GM23338 (cell line): Measurements from ENCODE around the gene OR8D4. TPM values are rescaled to one million over a fixed set of nuclear protein-coding genes. Genes with fewer than 3 reads are reported as not detected.

ENCODE experiments used
- ATAC-seq: fragments of 200-7000 bp; cut with Tn5 transposase; 3 replicates; pipeline ENCODE4 v1.9.1; 2020
- DNase-seq: peaks from one replicate; pipeline ENCODE4 v3.0.0-alpha.2; 2015; ENCODE audit warnings: low spot score
- H2AFZ ChIP-seq: fragments of 200-600 bp; sonication (generic); 2 replicates; pipeline ENCODE4 v1.8.0; 2016; ENCODE audit warnings: antibody characterized with exemption, mild to moderate bottlenecking, moderate library complexity
- H3F3A ChIP-seq: fragments of 200-600 bp; sonication (generic); replicated peaks from 2 replicates; pipeline ENCODE4 v1.8.0; 2017; ENCODE audit warnings: antibody characterized with exemption, mixed run types, low read depth
- H3K27ac ChIP-seq: fragments of 200-600 bp; sonication (generic); 2 replicates; pipeline ENCODE4 v1.6.1; 2016; ENCODE audit warnings: low read depth
- H3K27me3 ChIP-seq: fragments of 200-600 bp; sonication (generic); 2 replicates; pipeline ENCODE4 v1.8.0; 2016; ENCODE audit warnings: mild to moderate bottlenecking, mixed run types, moderate library complexity; ENCODE audit not compliant: insufficient read depth
- H3K36me3 ChIP-seq: fragments of 200-600 bp; sonication (generic); 2 replicates; pipeline ENCODE4 v1.8.0; 2016; ENCODE audit warnings: mild to moderate bottlenecking; ENCODE audit not compliant: insufficient read depth
- H3K4me1 ChIP-seq: fragments of 200-600 bp; sonication (generic); 2 replicates; pipeline ENCODE4 v1.8.0; 2016; ENCODE audit warnings: mild to moderate bottlenecking, moderate library complexity; ENCODE audit not compliant: insufficient read depth
- H3K4me2 ChIP-seq: fragments of 200-600 bp; sonication (generic); 2 replicates; pipeline ENCODE4 v1.7.1; 2017; ENCODE audit warnings: mixed run types
- H3K4me3 ChIP-seq: fragments of 200-600 bp; sonication (generic); 2 replicates; pipeline ENCODE4 v1.6.1; 2016; ENCODE audit warnings: mixed run types
- H3K79me2 ChIP-seq: fragments of 200-600 bp; sonication (generic); replicated peaks from 2 replicates; pipeline ENCODE4 v1.8.0; 2017; ENCODE audit warnings: mild to moderate bottlenecking; ENCODE audit not compliant: insufficient read depth
- H3K9me2 ChIP-seq: fragments of 200-600 bp; sonication (generic); 2 replicates; pipeline ENCODE4 v1.8.0; 2017; ENCODE audit not compliant: insufficient read depth
- H4K20me1 ChIP-seq: fragments of 200-600 bp; sonication (generic); replicated peaks from 2 replicates; pipeline ENCODE4 v1.8.0; 2017; ENCODE audit warnings: mild to moderate bottlenecking; ENCODE audit not compliant: insufficient read depth
- H3K27ac Mint-ChIP-seq: 2 replicates; pipeline ENCODE4 v1.8.0; 2020; ENCODE audit warnings: inconsistent platforms, mild to moderate bottlenecking, moderate library complexity, mixed read lengths
- H3K27me3 Mint-ChIP-seq: 3 replicates; pipeline ENCODE4 v1.8.0; 2022; ENCODE audit warnings: low read depth, mild to moderate bottlenecking, moderate library complexity, mixed read lengths, inconsistent platforms; ENCODE audit not compliant: insufficient read depth, poor library complexity
- H3K36me3 Mint-ChIP-seq: 3 replicates; pipeline ENCODE4 v1.8.0; 2021; ENCODE audit warnings: low read depth, mild to moderate bottlenecking, inconsistent platforms, moderate library complexity, mixed read lengths
- H3K4me1 Mint-ChIP-seq: 3 replicates; pipeline ENCODE4 v1.8.0; 2020; ENCODE audit warnings: mild to moderate bottlenecking, inconsistent platforms, mixed read lengths
- H3K4me3 Mint-ChIP-seq: 3 replicates; pipeline ENCODE4 v1.8.0; 2021; ENCODE audit warnings: moderate library complexity, mild to moderate bottlenecking, inconsistent platforms, mixed read lengths
- H3K9me3 Mint-ChIP-seq: 3 replicates; pipeline ENCODE4 v1.8.0; 2020; ENCODE audit warnings: moderate library complexity, mild to moderate bottlenecking, inconsistent platforms, mixed read lengths
- CREB1 ChIP-seq: fragments of 250-450 bp; sonication (Bioruptor Pico); IDR thresholded peaks from 2 replicates; pipeline ENCODE4 v1.5.0; 2020; ENCODE audit warnings: low read depth, mild to moderate bottlenecking, moderate library complexity
- EZH2phosphoT487 ChIP-seq: fragments of 200-600 bp; sonication (generic); IDR thresholded peaks from one replicate; pipeline ENCODE4 v1.8.1; 2018; ENCODE audit warnings: antibody characterized with exemption; ENCODE audit not compliant: unreplicated experiment
- JUNB ChIP-seq: IDR thresholded peaks from one replicate; pipeline ENCODE4 v1.6.1; 2016; ENCODE audit warnings: antibody characterized with exemption; ENCODE audit not compliant: unreplicated experiment
- NANOG ChIP-seq: IDR thresholded peaks from 2 replicates; pipeline ENCODE4 v1.6.1; 2016; ENCODE audit warnings: antibody characterized with exemption, borderline replicate concordance
- POLR2AphosphoS5 ChIP-seq: IDR thresholded peaks from 2 replicates; pipeline ENCODE4 v1.6.1; 2016; ENCODE audit warnings: antibody characterized with exemption, low read depth
- STAT1 ChIP-seq: IDR thresholded peaks from one replicate; pipeline ENCODE4 v1.6.1; 2016; ENCODE audit warnings: antibody characterized with exemption; ENCODE audit not compliant: unreplicated experiment
- ZNF114 ChIP-seq: fragments of 250-450 bp; sonication (Bioruptor Pico); IDR thresholded peaks from 2 replicates; pipeline ENCODE4 v1.5.0; 2020; ENCODE audit warnings: mild to moderate bottlenecking, moderate library complexity
- ZNF331 ChIP-seq: fragments of 250-450 bp; sonication (Bioruptor Pico); IDR thresholded peaks from 2 replicates; pipeline ENCODE4 v1.5.0; 2020; ENCODE audit warnings: low read depth, mild to moderate bottlenecking, moderate library complexity
- polyA plus RNA-seq: library from polyadenylated mRNA; unstranded; fragments of >200 nt; fragmentation: Nextera tagmentation; extraction: Ambion mirVana; gene quantifications from 2 replicates; pipeline ENCODE4 v1.2.1, GENCODE V29; 2016
- total RNA-seq: library from RNA; depleted of rRNA; stranded (reverse); fragments of >200 nt; shearing (Covaris generic); gene quantifications from 2 replicates; pipeline ENCODE4 v1.2.3, GENCODE V29; 2014
- TF ChIP-seq, protein P1 (sequence below), 2 experiments: fragments of 200-600 bp in 1 of 2; sonication (generic) in 1 of 2; conservative IDR thresholded peaks; 2 replicates each; pipeline versions ENCODE4 v1.5.1 to v1.6.1; 2016 to 2017; ENCODE audit warnings: antibody characterized with exemption in 2 of 2, low read depth in 2 of 2, mild to moderate bottlenecking in 2 of 2, moderate library complexity in 1 of 2
- TF ChIP-seq, protein P2 (sequence below): IDR thresholded peaks from one replicate; pipeline ENCODE4 v1.6.1; 2018; ENCODE audit warnings: antibody characterized with exemption; ENCODE audit not compliant: unreplicated experiment
- TF ChIP-seq, protein P3 (sequence below): IDR thresholded peaks from 2 replicates; pipeline ENCODE4 v1.6.1; 2016; ENCODE audit warnings: antibody characterized with exemption

OR8D4 gene
- total and polyA plus RNA-seq, 2 experiments from 2014 or later: 0.14 TPM; not detected in 1

DNA sequence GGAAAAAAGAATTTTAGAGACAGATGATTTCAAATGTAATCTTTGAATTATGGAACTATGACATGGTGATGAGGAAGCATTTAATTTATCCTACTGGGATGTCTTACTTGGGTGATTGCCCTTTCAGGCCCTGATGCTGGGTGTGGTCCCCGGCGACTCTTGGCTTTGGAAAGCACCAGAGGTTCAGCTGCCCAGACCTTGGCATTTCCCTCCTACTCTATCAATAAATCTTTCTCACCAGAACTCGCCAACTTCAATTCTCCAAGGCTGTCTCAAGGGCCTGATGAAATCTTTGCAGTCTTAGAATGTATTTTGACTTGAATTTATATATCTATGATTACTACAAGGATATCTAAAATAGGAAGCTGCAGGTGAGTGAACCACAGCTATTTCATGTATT is 19.0 kb downstream of the OR8D4 start (continued):
- TF ChIP-seq, protein P1, sequence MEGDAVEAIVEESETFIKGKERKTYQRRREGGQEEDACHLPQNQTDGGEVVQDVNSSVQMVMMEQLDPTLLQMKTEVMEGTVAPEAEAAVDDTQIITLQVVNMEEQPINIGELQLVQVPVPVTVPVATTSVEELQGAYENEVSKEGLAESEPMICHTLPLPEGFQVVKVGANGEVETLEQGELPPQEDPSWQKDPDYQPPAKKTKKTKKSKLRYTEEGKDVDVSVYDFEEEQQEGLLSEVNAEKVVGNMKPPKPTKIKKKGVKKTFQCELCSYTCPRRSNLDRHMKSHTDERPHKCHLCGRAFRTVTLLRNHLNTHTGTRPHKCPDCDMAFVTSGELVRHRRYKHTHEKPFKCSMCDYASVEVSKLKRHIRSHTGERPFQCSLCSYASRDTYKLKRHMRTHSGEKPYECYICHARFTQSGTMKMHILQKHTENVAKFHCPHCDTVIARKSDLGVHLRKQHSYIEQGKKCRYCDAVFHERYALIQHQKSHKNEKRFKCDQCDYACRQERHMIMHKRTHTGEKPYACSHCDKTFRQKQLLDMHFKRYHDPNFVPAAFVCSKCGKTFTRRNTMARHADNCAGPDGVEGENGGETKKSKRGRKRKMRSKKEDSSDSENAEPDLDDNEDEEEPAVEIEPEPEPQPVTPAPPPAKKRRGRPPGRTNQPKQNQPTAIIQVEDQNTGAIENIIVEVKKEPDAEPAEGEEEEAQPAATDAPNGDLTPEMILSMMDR (conservative IDR thresholded peaks at IDR 0.05; ENCODE audit: low read depth in 2 of 2): no peak
- no peak for TF ChIP-seq ZNF331 (CRISPR knock-in tag)
- TF ChIP-seq NANOG: no peak
- TF ChIP-seq ZNF114 (CRISPR knock-in tag): no peak
- no peak for TF ChIP-seq CREB1 (CRISPR knock-in tag)
- no peak for TF ChIP-seq EZH2phosphoT487
- TF ChIP-seq, protein P2, sequence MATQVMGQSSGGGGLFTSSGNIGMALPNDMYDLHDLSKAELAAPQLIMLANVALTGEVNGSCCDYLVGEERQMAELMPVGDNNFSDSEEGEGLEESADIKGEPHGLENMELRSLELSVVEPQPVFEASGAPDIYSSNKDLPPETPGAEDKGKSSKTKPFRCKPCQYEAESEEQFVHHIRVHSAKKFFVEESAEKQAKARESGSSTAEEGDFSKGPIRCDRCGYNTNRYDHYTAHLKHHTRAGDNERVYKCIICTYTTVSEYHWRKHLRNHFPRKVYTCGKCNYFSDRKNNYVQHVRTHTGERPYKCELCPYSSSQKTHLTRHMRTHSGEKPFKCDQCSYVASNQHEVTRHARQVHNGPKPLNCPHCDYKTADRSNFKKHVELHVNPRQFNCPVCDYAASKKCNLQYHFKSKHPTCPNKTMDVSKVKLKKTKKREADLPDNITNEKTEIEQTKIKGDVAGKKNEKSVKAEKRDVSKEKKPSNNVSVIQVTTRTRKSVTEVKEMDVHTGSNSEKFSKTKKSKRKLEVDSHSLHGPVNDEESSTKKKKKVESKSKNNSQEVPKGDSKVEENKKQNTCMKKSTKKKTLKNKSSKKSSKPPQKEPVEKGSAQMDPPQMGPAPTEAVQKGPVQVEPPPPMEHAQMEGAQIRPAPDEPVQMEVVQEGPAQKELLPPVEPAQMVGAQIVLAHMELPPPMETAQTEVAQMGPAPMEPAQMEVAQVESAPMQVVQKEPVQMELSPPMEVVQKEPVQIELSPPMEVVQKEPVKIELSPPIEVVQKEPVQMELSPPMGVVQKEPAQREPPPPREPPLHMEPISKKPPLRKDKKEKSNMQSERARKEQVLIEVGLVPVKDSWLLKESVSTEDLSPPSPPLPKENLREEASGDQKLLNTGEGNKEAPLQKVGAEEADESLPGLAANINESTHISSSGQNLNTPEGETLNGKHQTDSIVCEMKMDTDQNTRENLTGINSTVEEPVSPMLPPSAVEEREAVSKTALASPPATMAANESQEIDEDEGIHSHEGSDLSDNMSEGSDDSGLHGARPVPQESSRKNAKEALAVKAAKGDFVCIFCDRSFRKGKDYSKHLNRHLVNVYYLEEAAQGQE: no peak
- TF ChIP-seq, protein P3, sequence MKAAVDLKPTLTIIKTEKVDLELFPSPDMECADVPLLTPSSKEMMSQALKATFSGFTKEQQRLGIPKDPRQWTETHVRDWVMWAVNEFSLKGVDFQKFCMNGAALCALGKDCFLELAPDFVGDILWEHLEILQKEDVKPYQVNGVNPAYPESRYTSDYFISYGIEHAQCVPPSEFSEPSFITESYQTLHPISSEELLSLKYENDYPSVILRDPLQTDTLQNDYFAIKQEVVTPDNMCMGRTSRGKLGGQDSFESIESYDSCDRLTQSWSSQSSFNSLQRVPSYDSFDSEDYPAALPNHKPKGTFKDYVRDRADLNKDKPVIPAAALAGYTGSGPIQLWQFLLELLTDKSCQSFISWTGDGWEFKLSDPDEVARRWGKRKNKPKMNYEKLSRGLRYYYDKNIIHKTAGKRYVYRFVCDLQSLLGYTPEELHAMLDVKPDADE: no peak
- TF ChIP-seq JUNB: no peak
- TF ChIP-seq STAT1: no peak
- no peak for TF ChIP-seq POLR2AphosphoS5

DNA sequence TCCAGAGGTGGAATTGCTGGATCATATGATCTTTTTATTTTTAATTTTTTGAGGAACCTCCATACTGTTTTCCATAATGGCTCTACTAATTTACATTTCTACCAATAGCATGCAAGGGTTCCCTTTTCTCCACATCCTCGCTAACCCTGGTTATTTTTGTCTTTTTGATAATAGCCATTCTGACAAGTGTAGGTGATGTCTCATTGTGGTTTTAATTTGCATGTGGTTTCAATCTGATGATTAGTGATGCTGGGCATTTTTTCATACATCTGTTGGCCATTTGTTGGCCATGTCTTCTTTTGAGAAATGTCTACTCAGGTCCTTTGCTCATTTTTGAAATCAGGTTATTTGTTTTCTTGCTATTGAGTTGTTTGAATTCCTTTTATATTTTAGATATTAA is 22.1 kb downstream of the OR8D4 start:
- no peaks in the 10 kb centered on the region for H3K79me2 ChIP-seq
- no peak overlapping the region for H3K4me3 Mint-ChIP-seq
- TF ChIP-seq CREB1 (CRISPR knock-in tag): no peak
- TF ChIP-seq JUNB: no peak
- TF ChIP-seq, protein P1 (conservative IDR thresholded peaks at IDR 0.05; ENCODE audit: low read depth in 2 of 2): no peak
- TF ChIP-seq EZH2phosphoT487: no peak
- no peak for TF ChIP-seq ZNF114 (CRISPR knock-in tag)

More for the DNA sequence above, 22.1 kb downstream of the OR8D4 start:
- Histone ChIP-seq H3K27ac (no peak overlapping the region), H3F3A (no peaks in the 10 kb centered on the region), H3K4me1 (no peaks in the 10 kb centered on the region), H3K4me3 (no peak overlapping the region), H3K27me3 (no peaks in the 10 kb centered on the region), H2AFZ (peak overlapping the region; percentile 11; the same call in 1 of the 2 replicates), H3K4me2 (no peak overlapping the region), H3K9me2 (no peaks in the 10 kb centered on the region), H3K36me3 (no peaks in the 10 kb centered on the region), H4K20me1 (no peaks in the 10 kb centered on the region)
- Mint-ChIP-seq H3K4me1 (no peaks in the 10 kb centered on the region), H3K9me3 (no peaks in the 10 kb centered on the region), H3K27me3 (peaks cover 3% of the 10 kb centered on the region), H3K36me3 (no peaks in the 10 kb centered on the region), H3K27ac (no peak overlapping the region)
- DNase-seq: no peak
- ATAC-seq: no peak
